CD4-positive, alpha-beta T cell treated with Interleukin-2 at 100 ng/mL for 4 hours (primary cell): Measurements from ENCODE around the gene GDPD3.

Experiments used
- DNase-seq: peaks from one replicate; pipeline ENCODE4 v3.0.0-alpha.2; 2020; ENCODE audit warnings: low spot score

GDPD3 gene

GRCh38 chr16:30095166-30096078 is 17.9 kb downstream of the GDPD3 start:
- no peak for DNase-seq

- no peak for DNase-seq
Measured at GRCh38 chr16:30094541-30095165, 18.7 kb downstream of the GDPD3 start.

- DNase-seq, result peak; percentile 60
Measured at GRCh38 chr16:30092373-30093010, 20.8 kb downstream of the GDPD3 start.

GRCh38 chr16:30091474-30092372 is 21.6 kb downstream of the GDPD3 start, which contains the start of gene TBX6:
TBX6 (minus strand) TSS chr16:30091924; CDS start chr16:30091193, 731 bp downstream.
- DNase-seq, result peak; percentile 93

GRCh38 chr16:30090610-30091331 is 22.6 kb downstream of the GDPD3 start:
- DNase-seq, result no peak

GRCh38 chr16:30088832-30089624 is 24.3 kb downstream of the GDPD3 start:
- DNase-seq, result no peak

- no peak for DNase-seq
Measured at GRCh38 chr16:30088237-30088831, 25.0 kb downstream of the GDPD3 start.

GRCh38 chr16:30087181-30087898 is 26.0 kb downstream of the GDPD3 start:
- no peak for DNase-seq

- DNase-seq, result no peak
Measured at GRCh38 chr16:30086291-30087140, 26.8 kb downstream of the GDPD3 start.

- no peak for DNase-seq
Measured at GRCh38 chr16:30085820-30086219, 27.5 kb downstream of the GDPD3 start.

GRCh38 chr16:30085247-30085646 is 28.1 kb downstream of the GDPD3 start:
- DNase-seq, result no peak

GRCh38 chr16:30084816-30085159 is 28.5 kb downstream of the GDPD3 start:
- DNase-seq, result no peak

- DNase-seq, result no peak
Measured at GRCh38 chr16:30084096-30084815, 29.1 kb downstream of the GDPD3 start.

GRCh38 chr16:30083216-30084055 is 29.9 kb downstream of the GDPD3 start:
- DNase-seq, result no peak

GRCh38 chr16:30082545-30083090 is 30.7 kb downstream of the GDPD3 start:
- no peak for DNase-seq

- DNase-seq, result no peak
Measured at GRCh38 chr16:30079480-30079879, 33.9 kb downstream of the GDPD3 start.
